NB4 (cell line): ENCODE data around the gene CPD.

Experiments used
- MYC ChIP-seq: IDR thresholded peaks from 2 replicates; pipeline ENCODE4 v1.6.1; 2011; ENCODE audit warnings: low read depth, low read length
- POLR2A ChIP-seq: IDR thresholded peaks from 2 replicates; pipeline ENCODE4 v1.6.1; 2011; ENCODE audit warnings: mild to moderate bottlenecking; ENCODE audit not compliant: insufficient read length; ENCODE audit errors: extremely low read depth
- TF ChIP-seq, protein P1 (sequence below): IDR thresholded peaks from one replicate; pipeline ENCODE4 v1.5.1; 2012; ENCODE audit warnings: low read depth, low read length
- TF ChIP-seq, protein P2 (sequence below): IDR thresholded peaks from 2 replicates; pipeline ENCODE4 v1.6.1; 2011; ENCODE audit warnings: low read depth, low read length

DNA sequence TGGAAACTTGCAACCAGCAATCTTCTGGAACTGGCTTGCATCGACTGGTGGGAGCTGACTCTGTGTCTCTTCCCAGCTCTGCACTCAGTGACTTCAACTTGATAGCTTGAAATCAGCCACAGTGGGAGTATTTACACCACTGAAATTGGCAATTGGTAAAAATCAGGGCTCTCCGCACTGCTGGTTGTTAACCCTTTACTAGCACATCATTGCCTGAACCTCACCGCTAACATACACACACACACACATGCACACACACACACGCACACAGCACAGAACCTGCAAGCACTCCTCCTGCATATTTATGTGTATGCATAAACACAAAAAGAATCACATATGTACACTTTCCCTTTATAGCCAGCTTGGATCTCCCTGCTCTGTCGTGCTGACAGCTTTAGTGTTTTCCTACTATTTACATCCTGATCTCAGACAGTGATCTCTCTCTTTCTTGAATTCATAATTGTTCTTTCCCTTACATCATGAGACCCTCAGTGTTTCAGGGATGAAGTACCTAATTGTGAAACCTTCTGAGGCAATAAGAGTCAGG, 37.0 kb upstream of the CPD start:
- no peak for TF ChIP-seq POLR2A
- TF ChIP-seq, protein P1, sequence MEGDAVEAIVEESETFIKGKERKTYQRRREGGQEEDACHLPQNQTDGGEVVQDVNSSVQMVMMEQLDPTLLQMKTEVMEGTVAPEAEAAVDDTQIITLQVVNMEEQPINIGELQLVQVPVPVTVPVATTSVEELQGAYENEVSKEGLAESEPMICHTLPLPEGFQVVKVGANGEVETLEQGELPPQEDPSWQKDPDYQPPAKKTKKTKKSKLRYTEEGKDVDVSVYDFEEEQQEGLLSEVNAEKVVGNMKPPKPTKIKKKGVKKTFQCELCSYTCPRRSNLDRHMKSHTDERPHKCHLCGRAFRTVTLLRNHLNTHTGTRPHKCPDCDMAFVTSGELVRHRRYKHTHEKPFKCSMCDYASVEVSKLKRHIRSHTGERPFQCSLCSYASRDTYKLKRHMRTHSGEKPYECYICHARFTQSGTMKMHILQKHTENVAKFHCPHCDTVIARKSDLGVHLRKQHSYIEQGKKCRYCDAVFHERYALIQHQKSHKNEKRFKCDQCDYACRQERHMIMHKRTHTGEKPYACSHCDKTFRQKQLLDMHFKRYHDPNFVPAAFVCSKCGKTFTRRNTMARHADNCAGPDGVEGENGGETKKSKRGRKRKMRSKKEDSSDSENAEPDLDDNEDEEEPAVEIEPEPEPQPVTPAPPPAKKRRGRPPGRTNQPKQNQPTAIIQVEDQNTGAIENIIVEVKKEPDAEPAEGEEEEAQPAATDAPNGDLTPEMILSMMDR, result no peak
- TF ChIP-seq, protein P2, sequence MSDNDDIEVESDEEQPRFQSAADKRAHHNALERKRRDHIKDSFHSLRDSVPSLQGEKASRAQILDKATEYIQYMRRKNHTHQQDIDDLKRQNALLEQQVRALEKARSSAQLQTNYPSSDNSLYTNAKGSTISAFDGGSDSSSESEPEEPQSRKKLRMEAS, result no peak
- TF ChIP-seq MYC, result no peak
